GM21528 (cell line): ENCODE data around the gene S100A2.
"Not testable (repeated sequence)": the region's sequence is repeated elsewhere in the genome, so short reads cannot be mapped to it uniquely, and the experiment has no call there.

ENCODE experiments used
- ATAC-seq: cut with Tn5 transposase; IDR thresholded peaks from one replicate; pipeline ENCODE4 v1.9.1; 2021; ENCODE audit warnings: mild to moderate bottlenecking, moderate library complexity; ENCODE audit not compliant: unreplicated experiment, low FRiP score

The S100A2 gene

DNA sequence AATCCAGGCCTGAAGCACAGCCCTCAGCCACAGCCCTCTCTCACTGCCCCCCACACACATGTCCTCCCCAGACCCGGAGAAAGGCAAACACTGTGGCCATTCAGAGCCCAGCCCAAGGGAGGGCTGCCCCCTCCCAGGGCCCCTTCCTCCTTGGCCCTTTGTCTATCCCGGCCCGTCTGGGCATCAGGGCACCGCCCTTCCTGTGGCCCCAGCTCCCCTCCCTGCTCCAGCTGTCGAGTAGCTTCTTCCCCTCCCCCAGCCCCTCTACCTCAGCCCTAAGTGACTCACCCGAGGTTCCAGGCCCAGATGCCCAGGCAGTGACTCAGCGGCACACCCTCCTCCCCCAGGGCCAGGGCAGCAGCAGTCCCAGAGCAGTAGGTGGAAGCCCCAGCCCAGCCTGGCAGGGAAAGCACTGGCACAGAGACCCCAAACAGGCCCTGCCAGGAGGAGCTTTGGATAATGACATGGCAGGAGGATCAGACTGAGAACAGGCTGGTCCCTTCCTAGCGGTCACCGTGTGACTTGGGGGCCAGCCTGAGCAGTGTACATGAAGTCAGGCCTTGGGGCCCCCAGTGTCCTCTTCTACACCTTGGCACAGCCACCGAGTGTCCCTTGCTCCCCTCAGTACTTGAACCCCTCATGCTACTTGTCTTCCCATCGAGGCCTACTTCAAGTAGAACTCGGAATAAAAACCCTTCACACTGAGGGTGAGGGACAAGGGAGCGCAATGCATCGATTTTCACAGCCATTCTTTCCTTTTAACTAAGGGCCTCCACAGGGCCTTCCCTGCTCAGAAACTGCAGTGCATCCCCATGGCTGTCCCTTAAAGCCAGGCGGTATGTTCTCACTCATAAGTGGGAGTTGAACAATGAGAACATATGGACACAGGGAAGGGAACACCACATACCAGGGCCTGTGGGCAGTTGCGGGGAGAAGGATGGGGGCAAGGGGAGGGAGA, 1.0 kb upstream of the S100A2 start:
- no peak for ATAC-seq

DNA sequence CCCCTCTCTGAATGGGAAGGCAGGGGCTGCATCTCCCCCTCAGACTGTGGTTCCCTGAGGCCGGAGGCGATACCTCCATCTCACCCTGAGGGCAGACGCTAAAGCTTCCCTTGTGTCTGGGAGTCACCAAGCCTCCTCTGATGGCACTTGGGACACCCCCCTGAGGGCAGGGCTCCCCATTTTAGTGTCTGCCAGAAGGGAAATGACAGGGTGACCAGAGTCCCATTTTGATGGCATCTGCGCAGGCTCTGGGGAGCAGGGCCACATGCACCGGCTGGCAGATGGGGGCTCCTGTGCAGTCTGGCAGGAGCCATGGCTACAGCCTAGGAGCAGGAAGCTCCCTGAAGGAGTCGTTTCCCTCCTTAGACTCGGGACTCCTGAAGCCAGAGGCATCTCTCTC, 1.7 kb downstream of the S100A2 start:
- no peak for ATAC-seq

DNA sequence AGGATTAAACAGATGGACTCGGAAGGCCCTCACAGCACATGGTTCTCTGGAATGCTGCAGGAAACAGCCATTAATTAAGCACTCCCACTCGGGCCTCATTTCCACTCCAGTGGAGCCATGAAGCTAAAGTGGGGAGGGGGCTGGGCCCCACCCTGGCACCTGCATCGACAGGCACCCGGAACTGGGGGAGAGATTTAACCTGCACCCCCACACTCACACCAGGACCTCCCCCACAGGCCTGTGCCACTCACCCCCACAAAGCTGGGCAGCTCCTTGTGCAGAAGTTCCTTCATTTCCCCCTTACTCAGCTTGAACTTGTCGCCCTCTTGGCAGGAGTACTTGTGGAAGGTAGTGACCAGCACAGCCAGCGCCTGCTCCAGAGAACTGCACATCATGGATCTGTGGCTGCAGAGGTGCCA, 2.2 kb downstream of the S100A2 start:
- no peak for ATAC-seq

DNA sequence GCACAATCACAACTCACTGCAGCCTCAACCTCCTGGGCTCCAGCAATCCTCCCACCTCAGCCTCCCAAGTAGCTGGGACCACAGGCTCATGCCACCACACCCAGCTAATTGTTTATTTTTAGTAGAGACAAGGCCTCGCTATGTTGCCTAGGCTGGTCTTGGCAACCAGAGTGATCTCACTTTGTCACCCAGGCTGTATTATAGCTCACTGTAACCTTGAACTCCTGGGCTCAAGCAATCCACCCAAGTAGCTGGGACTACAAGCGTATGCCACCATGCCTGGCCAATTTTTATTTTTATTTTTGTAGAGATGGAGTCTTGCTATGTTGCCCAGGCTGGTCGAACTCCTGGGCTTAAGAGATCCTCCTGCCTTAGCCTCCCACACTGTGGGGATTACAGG, 3.6 kb downstream of the S100A2 start:
- ATAC-seq = not testable (repeated sequence)

DNA sequence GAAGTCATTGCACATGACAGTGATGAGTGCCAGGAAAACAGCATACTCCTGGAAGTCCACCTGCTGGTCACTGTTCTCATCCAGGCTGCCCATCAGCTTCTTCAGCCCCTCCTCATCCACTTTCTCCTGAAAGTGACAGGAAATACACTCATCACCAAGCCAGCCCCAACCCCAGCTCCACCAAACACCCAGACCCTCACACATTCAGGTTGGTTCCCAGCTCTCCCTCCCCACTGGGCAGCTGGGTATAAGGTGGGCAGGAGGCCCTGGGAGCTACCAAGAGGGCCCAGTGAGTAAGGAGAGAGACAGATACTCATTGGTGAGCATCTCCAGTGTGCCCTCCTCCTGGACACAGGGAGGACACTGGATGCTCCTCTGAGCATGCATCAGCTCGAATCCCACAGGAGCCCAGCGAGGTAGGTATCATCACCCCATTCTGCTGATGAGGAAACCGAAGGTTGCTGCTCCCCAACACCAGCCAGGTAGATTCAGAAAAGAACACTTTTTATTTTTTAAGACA, 4.1 kb downstream of the S100A2 start:
- ATAC-seq = no peak

- ATAC-seq = no peak
Measured at GRCh38 chr1:153560771-153561465, 4.7 kb downstream of the S100A2 start.

DNA sequence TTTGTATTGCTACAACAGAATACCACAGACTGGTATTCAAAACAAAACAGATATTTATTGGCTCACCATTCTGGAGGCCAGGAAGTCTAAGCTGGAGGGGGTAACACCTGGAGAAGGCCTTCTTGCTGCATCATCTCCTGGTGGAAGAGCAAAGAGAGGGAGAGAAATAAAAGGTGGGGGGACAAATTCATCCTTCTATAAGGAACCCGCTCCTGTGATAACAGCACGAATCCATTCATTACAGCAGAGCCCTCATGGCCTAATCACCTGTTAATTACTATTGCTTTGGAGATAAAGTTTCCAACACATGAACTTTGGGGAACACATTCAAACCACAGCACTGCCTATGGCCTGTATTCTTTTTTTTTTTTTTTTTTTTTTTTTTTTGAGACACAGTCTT, 5.4 kb downstream of the S100A2 start:
- no peak for ATAC-seq

DNA sequence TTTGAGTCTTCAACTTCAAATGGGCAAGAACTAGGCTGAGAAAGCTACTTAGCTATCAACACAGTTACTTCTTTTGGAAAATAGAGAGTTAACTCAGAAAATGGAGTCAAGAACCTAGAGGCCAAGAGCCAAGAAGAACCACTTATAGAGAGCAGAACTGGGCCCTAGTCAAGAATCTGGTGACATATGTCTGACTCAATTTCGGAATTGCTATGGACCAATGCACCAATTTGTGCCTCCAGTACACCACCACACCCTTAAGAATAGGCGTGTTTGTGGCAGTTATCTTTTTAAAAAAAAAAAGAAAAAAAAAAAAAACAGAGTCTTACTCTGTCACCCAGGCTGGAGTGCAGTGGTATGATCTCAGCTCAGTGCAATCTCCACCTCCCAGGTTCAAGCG, 7.8 kb downstream of the S100A2 start:
- no peak for ATAC-seq

DNA sequence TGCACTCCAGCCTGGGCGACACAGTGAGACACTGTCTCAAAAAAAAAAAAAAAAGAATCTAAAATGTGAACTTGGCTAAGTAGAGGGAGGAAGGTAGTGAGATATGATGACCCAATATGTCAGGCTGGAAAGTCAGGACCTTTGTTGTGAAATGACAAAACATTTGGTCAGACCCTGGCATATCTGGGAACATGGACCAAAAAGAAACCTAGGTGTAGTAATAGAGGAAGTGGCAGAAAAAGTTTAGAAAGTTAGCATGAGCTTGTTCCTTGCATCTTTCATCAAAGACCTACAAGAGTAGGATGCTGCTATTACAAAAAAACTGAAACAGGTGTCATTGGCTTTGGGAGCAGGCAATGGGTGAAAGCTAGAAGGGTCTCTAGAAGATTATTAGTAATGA, 9.3 kb downstream of the S100A2 start:
- ATAC-seq = no peak

GRCh38 chr1:153553830-153554541, 11.7 kb downstream of the S100A2 start:
- ATAC-seq = no peak

- no peak for ATAC-seq
Measured at GRCh38 chr1:153553096-153553495, 12.5 kb downstream of the S100A2 start.

DNA sequence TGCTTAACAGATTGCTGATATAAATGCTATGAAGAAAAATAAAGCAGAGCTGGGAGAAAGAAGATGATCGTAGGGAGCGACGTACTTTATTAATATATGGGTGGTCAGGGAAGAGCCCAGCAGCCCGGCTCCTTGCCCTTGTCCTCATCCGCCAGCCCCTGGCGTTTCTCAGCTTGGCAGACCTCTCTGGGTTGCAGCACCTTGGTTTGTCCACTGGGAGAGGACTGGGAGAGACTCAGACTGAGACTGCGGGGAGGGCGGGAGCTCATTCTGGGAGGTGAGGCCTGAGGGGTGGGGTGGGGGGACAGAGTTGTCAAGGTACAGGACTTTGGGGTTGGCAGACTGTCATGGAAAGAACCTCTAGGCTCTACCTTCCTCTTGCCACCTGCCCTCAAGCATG, 13.3 kb downstream of the S100A2 start:
- ATAC-seq = no peak

DNA sequence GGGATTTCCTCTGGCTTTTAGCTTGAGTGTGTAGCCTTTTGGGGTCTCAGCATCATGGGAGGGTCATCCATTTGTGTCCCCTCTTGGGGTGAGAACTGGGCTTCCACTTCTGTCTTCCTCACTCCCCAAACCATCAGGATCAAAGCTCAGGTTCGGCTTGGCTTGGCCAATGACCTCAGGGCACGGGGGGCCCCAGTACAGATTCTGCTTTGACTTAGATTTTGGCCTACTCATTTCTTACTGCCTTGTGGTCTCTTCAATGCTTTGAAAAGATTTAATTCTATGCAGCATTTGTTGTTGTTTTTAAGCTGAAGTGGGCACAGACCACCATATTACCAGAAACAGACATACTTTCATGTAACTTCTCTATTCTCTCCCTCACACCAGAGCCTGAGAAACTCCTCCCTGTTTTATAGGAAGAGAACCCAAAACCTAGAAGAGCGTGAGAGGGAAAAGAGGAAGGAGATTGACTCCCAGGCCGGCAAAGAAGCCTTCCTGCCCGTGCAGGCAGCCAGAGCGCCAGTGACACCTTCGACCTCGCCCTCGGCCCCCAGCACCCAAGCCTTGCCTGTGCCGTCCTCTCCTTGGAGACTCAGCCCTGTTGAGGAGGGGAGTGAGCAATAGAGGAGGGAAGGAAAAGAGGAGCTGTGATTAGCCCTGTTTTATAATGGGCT, 14.7 kb downstream of the S100A2 start:
- no peak for ATAC-seq

GRCh38 chr1:153550398-153550758, 15.3 kb downstream of the S100A2 start:
- no peak for ATAC-seq

- ATAC-seq = no peak
Measured at GRCh38 chr1:153549741-153550397, 15.8 kb downstream of the S100A2 start.

DNA sequence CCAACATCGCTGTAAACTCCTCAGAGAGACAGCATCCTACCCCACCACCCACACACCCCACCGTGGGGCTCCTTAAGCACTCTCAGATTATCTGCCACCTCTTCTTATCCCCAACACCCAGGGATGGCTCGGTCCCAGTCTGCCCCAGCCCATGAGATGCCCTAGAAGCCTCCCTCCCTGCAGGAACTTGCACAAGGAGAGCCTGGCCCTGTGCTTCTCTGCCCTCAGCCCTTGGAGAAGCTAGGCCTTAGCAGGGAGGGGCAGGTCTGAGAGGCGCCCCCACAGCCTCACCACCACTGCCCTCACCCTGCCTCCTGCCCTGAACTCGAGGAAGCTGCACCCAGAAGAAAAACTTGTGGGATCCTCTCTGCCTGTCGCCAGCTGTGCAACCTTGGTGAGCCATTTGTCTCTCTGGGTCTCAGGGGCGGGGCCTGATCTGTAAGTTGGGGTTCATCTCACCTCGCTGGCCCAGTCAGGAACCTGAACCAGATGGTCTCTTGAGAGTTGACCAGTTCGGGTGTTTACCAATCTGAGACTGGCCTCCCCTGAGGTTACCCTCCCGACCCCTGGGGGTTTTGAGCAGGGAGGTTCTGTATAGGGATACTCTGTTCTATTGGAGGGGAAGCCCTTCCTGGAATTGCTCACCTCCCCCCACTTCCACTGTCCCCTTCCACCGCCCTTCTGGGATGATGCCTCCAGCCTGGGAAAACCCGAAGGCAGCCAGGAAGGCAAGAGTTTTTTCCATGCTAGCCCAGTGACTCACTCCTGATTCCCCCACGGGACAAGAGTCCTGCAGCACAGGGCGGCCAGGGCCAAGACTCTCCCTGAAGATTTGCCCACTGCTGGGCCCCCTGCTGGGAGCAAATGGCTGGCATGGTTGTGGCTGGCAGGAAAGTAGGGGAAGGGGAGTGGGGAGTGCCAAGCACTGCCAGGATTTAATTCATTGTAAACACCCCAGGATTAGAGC, 16.6 kb downstream of the S100A2 start, which contains the start of gene S100A3:
Gene S100A3 (minus strand): TSS at position 537 of the 967 bp plus-strand sequence. CDS start 773 bp downstream, outside the sequence.
- no peak for ATAC-seq

GRCh38 chr1:153547560-153548551, 17.8 kb downstream of the S100A2 start:
- ATAC-seq = no peak
